Stimulated activated CD4-positive, alpha-beta T cell treated with anti-CD3 and anti-CD28 coated beads, Interleukin-2, amount 100 ng/mL, for 4 hours (primary cell): ENCODE measurements around the gene S100P.

ENCODE experiments used
- DNase-seq: peaks from one replicate; pipeline ENCODE4 v3.0.0-alpha.2; 2020; ENCODE audit warnings: low read depth

S100P gene

DNA sequence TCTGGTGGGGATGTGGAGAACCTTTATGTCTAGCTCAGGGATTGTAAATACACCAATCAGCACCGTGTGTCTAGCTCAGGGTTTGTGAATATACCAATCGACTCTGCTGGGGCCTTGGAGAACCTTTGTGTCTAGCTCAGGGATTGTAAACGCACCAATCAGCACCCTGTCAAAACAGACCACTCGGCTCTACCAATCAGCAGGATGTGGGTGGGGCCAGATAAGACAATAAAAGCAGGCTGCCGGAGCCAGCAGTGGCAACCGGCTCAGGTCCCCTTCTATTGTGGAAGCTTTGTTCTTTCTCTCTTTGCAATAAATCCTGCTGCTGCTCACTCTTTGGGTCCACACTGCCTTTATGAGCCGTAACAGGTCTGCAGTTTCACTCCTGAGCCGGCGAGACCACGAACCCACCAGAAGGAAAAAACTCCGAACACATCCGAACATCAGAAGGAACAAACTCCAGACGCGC, 20.5 kb upstream of the S100P start:
- peak; percentile 39 for DNase-seq

DNA sequence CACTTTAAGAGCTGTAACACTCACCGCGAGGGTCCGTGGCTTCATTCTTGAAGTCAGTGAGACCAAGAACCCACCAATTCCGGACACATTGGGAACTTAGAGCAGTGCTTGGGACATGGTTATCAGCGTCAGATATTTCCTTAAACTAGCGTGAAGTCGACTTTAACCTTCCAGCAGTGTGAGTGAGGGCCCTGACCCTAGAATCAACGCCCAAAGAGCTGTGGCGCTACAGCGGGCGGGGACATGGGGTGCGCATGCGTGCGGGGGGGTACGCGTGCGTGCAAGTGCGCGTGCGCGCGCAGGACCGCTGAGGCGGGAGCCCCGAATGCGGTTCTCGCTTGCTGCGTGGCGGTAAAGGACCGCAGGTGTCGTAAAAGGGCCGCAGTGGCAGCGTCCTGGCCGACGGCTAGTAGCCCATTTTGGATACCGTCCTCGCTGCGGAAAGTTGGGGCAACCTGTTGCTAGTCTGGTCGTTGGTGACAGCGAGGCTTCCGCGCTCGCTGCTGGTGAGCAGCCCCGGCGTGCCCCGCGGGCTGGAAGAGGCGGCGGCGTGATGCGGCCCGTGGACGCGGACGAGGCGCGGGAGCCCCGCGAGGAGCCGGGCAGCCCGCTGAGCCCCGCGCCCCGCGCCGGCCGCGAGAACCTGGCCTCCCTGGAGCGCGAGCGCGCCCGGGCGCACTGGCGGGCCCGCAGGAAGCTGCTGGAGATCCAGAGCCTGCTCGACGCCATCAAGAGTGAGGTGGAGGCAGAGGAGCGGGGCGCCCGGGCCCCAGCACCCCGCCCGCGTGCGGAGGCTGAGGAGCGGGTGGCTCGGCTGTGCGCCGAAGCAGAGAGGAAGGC, 19.8 kb upstream of the S100P start:
- peak; percentile 89 for DNase-seq

DNA sequence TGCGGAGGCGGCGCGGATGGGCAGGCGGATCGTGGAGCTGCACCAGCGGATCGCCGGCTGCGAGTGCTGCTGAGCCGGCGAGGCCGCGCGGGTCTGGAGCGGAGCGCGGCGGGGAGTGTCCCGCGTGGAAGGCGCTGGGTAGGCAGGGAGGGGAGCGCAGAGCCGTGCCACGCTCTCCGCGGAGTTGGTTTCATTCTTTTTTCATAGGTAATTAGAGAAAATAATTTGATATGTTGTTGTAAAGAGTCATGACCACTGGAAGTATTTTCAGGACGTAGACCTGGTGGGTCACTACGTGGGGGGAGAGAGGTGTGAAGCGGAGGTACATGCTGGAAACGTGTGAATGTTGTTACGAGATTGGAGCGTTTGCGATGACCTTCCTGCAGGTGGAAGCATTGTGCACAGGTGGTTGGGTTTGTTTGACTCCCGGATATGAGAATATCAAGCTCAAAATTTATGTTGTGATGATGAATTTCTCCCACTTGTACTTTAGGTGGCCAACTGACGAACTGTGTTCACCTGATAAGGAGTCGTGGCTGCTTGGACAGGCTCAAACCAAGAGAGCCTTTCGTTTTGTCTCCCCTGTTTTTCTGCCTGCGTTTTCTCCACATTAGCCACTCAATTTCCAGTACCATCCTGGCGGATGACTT, 19.1 kb upstream of the S100P start:
- peak; percentile 65 for DNase-seq

DNA sequence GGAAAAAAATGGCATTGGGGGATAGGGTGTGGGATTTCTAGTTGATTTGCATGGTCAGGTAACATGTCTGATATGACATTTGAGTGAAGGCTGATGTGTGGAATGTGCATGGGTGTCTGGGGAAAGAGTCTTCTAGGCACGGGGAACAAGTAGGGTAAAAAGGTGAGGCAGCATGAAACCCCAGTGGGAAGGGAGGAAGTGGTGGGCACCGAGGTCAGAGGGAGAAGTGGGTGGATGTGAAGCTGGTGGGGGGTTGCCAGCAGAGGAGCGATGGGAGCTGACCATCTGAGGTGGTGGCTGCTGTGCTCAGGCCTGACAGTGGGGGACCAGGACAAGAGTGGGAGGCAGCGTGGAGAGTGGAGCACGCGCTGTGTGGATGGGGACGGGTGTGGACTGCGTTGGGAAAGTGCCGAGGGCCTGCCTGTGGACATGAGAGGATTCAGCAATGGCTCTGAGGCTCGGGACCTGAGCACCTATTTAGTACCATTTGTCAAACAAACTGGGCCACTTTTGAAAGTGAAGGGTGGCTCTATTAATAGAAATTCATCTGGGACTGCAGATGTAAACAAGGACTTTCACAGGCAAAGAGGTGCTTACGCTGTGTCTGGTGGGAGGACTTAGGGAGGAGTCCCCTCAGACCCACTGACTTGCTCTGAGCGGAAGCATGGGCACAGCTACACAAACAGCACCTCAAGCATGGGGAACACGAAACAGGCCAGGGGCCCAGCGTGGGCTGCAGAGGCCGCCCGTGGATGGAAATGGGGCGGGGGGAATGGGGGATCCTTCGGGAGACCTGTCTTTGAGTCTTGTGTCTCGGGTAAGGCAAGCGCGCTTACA, 16.7 kb upstream of the S100P start:
- DNase-seq: no peak

DNA sequence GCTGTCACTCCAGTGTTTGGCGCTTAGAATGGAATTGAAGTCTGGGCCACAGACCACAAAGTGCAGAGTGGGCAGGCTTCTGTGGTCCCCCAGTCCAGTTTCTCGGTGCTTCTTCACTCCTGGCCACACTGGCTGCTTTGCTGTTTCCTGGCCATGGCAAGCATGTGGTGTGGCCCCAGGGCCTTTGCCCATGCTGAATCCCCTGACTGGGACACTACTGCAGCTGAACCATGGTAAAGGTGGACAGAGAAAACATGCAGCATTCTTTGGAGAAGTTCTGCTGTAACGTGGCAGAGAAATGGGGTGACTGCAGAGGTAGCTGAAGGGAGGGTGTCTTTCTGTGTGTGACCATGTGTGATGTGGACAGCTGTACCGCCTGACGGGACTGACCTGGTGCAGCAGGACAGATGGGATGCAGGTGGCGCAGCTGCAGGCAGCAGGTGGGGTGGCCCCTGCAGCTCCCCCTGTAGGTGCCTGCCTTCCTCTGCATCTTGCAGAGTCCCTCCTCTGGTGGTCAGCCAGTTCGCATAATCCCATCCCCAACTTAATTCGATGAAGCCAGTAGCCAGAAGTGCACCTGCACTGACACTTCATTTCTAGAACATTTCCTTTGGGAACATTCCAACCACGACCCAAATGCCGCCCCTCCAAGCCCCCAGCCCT, 13.2 kb upstream of the S100P start:
- DNase-seq: no peak

DNA sequence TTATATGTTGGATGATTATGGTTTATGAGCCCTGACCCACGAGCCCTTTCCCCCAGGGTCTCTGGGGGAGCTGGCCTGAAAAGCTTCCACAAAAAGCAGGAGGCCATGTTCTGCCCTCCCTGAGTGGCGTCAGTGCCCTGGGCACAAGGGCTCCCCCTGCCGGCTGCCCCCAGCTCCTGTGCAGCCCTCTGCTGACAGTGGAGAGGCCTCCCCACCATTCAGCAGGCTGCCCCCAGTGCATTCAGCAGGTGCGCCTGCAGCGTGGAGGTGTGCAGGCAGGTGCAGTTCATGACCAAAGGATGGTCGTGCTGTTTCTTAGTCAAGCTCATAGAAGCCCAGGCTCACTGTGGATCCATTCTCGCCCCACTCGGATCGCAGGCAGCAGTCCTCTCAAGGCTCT, 12.5 kb upstream of the S100P start:
- DNase-seq: no peak

GRCh38 chr4:6682862-6683590, 10.7 kb upstream of the S100P start:
- no peak for DNase-seq

DNA sequence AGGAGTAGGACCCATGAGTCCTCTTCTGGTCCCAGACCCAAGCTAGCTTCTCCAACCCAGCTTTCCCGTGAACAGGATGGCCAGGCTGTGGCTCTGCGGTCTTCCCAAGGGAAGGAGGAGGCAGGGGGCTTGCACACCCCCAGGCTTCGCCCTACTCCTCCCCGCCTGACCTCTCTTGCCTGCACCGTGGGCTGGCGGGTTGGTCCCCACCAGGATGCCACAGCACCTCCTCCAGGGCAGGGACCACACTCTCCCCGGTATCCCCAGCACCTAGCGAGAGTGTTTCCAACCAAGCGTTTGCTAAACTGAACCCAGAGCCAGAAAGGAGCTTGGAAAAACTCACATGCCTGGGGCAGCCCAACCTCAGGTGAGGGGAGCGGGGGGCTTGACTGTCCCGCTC, 9.0 kb upstream of the S100P start:
- no peak for DNase-seq

GRCh38 chr4:6686104-6686787, 7.4 kb upstream of the S100P start:
- DNase-seq: no peak

DNA sequence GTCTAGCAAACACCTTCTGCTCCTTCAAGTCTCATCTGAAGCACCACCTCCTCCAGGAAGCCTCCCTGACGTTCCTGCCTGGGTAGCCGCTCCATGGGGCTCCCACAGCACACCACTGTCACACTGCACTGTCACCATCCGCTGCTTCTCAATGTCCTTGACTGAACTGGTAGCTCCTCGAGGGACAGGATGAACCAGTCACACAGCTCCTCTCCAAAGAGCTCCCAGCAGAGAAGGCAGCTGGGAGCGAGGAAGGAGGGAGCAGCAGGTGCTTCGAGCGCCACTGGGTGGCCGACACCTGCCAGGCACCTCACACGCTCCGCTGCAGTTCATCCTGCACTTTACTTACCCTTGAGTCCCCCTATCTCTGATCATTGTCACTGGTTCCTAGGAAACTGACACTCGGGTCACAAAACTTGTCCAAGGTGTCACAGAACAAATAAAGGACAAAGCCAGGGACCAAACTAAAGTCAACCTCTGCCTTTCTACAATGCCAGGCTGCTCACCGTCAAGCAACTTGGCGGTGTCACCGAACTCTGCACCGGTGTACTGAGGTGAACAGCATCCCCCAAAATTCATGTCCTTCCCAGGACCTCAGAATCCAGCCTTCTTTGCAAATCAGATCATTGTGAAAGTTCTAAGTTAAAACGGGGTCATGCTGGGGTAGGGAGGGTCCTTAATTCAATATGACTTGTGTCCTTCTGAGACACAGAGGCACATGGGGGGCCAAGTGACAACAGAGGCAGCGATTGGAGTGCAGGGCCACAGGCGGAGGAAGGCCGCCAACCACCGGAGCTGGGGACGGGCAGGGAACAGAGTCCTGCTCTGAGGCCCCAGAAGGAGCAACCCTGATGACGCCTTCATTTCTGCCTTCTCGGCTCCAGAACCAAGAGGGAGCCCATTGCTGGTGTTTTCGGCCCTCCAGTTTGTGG, 5.5 kb upstream of the S100P start:
- no peak for DNase-seq

DNA sequence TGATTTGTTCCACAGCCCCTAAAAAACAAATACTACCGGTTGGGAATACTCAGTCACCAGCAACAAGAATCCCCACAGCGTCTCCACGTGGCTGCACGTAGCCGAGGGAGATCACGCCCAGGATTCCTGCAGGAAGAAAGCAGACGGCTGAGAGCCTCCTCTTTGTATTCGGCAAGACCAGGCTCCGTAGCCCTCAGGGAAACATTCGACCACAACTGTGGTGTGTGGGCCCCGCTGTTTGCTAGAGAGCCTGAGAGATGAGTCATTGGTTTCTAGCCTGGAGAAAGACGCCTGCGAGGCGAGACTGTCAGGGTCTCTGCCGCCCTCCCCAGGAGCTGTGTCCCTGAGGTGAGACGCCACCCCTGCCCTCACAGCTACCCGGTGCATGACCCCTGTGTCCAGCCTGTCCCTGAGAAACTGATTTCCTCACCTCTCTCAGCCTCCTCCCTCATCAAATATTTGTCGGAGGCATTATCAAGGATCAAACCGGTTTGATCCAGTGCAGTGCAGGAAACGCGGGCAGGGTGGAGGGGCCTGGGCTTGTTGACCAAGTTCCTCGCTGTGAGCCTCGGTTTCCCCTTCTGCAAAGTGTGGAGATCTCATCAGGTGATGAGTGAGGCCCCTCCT, 4.7 kb upstream of the S100P start:
- DNase-seq: peak; percentile 58

DNA sequence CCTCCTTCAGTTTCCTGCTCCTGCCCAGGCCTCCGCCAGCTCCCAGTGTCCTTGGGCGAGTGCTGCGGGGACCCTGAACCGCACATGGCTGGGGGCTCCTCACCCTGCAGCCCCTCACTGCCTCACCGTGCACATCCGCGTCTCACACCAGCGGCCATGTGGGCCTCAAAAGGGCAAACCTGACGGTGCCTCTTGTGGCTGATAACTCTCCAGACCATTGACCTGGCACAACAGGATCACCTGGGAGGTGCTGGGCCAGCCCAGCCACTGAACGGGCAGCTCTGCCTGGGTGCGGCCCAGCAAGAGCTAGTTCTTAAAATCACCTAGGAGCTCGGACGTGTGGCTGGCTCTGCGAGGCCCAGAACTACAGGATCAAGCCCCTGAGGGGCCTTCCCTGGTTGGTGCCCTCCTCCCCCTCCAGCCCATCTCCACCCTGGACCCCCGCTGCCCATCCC, 4.1 kb upstream of the S100P start:
- no peak for DNase-seq

DNA sequence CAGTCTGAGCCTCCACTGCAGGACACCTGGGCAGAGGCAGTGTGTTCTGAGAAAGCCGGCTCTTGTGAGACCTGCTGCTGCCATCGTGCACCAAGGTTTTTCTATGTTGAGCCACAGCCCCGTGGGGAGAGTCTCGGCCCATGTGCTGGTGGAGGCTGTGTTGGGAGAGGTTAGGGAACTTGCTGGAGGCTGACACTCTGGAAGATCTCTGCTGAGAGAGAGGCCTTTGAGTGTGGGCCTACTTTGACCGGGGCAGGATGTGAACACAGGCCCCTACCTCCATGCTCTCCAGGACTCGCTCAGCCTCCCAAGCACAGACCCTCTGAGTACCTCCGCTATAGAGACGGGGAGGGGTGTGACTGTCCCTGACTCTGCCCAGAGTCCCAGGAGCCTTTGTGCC, 1.3 kb upstream of the S100P start:
- DNase-seq: no peak

DNA sequence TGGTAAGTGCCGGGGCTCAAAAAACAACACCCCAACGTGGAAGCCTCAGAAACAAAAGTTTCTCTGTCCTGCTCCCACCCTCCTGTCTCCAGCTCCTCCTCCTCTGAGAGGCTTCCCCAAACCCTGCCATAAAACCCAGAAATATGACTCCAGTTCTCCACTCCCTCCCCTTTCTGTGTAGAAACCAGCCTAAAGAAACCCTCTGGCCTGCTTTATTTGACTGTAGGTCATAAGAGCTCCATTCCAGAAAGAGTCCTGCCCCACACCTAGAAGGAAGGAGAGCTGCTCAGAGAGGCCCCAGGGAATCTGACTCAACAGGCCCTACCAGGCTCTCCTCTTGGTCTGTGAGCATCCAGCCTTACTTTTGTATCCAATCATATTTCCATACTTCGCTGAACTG, 872 bp upstream of the S100P start:
- DNase-seq: no peak

DNA sequence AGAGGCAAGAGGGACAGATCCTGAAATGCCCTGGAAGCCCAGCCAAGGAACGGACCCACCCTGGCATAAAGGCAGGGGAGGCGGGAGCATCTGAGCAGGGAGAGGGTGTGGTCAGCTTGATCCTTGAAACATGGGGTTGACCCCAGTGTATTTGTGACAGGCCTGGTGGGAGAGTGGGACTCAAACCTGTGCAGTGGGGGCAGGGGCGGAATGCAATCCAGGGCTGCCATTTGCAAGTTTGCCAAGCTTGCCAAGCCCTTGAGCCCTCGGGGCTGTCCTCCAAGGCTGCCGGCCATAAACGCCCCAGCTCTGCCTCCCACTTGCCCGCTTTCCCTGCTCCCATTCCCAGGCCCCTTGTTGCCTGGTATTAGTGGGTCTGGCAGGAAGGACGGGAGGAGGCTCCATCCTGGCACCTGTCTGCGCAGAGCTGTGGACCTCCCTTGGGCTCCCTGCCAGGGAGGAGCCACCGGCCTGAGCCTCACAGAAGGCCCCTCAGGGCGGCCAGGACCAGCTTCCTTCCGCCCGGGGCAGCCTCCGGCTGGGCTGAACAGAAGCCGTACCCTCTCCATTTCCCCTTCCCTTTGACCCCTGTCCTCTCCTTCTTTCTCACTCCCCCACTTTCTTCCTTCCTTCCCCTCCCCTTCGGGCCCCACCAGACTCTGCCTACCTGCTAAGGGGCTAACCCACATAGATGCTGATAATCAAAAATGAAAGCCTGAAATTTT, 661 bp downstream of the S100P start:
- no peak for DNase-seq

- DNase-seq: no peak
Observed at GRCh38 chr4:6695660-6696610, 2.3 kb downstream of the S100P start.

- no peak for DNase-seq
Observed at GRCh38 chr4:6696611-6697010, 2.9 kb downstream of the S100P start.
